ENCODE data around the gene DOCK4. TPM values are rescaled to one million over a fixed set of nuclear protein-coding genes. Genes with fewer than 3 reads are reported as not detected.

The DOCK4 gene
- total RNA-seq, 1 donor from 2014 or later = 100 TPM

DNA sequence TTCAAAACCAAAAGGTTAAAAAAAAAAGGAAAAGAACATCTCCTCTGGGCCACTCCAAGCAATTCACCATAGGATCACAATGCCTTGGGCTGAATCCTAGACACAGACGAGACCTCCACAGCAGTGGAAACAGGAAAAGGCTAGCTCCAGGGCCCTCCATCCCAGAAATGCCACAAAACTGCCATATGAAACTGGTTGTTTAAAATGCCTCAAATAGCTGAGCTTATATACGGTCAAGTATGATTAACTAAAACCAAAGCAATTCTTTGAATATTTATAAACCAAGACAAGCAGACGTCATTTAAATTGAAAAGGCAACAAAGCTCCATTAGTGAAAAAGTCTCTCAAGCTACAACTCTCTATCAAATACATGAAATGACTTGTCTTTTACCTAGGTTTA, 63.1 kb downstream of the DOCK4 start:
- Histone ChIP-seq H3K27me3 (no peaks in the 10 kb centered on the region), H3K27ac (no peak overlapping the region), H3K4me1 (peaks cover 26% of the 10 kb centered on the region), H3K4me3 (no peak overlapping the region), H3K9me3 (no peaks in the 10 kb centered on the region), H3K36me3 (no peaks in the 10 kb centered on the region)
- intact Hi-C loops (cut with DNase I) = no loop called here
- no peak for ATAC-seq
- no peak for DNase-seq
- TF ChIP-seq, protein P1, sequence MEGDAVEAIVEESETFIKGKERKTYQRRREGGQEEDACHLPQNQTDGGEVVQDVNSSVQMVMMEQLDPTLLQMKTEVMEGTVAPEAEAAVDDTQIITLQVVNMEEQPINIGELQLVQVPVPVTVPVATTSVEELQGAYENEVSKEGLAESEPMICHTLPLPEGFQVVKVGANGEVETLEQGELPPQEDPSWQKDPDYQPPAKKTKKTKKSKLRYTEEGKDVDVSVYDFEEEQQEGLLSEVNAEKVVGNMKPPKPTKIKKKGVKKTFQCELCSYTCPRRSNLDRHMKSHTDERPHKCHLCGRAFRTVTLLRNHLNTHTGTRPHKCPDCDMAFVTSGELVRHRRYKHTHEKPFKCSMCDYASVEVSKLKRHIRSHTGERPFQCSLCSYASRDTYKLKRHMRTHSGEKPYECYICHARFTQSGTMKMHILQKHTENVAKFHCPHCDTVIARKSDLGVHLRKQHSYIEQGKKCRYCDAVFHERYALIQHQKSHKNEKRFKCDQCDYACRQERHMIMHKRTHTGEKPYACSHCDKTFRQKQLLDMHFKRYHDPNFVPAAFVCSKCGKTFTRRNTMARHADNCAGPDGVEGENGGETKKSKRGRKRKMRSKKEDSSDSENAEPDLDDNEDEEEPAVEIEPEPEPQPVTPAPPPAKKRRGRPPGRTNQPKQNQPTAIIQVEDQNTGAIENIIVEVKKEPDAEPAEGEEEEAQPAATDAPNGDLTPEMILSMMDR (IDR thresholded peaks at IDR 0.05) = no peak

DNA sequence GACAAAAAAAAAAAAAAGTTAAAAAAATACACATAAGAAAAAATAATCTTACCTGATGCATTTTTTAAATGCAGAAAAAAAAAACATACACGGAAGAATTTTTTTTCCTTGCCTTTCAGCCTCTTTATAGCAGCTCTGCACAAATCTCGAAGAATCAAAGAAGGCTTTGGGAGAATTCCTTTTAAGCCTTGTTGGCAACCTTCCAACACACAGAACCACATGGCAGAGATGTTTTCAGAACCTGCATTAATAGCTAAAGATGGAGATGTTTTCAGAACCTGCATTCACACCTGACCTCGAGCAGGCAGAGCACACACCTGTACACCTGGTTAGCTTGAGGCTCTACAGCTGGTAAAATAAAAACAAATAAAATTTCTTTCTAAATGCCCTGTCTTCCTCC, 65.6 kb downstream of the DOCK4 start:
- Histone ChIP-seq H3K27ac (no peak overlapping the region), H3K27me3 (no peaks in the 10 kb centered on the region), H3K36me3 (no peaks in the 10 kb centered on the region), H3K4me3 (no peak overlapping the region), H3K4me1 (peaks cover 26% of the 10 kb centered on the region), H3K9me3 (no peaks in the 10 kb centered on the region)
- TF ChIP-seq, protein P1 (IDR thresholded peaks at IDR 0.05) = no peak
- no peak for DNase-seq
- intact Hi-C loops (cut with DNase I) = no loop called here
- ATAC-seq = no peak

DNA sequence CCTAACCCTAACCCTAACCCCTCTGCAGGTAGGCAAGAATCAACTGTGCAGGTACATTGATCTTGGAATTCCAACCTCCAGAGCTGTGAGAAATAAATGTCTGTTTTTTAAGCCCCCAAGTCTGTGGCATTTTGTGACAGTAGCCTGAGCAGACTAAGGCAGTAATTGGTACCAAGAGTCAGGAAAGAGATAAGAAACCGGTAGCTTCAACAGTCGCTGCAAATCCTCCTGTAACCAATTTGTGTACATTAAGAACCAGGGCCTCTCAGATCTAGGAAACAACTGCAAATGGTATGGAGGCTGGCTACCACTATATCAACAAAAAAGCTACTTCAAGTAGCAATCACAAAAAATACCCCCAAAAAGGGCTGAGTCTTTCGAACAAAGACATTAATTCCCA, 67.3 kb downstream of the DOCK4 start:
- Histone ChIP-seq H3K4me3 (no peak overlapping the region), H3K4me1 (peaks cover 12% of the 10 kb centered on the region), H3K9me3 (no peaks in the 10 kb centered on the region), H3K27me3 (no peaks in the 10 kb centered on the region), H3K27ac (no peak overlapping the region), H3K36me3 (no peaks in the 10 kb centered on the region)
- ATAC-seq (no peak), DNase-seq (no peak)
- intact Hi-C loops (cut with DNase I) = no loop called here
- TF ChIP-seq, protein P1 (IDR thresholded peaks at IDR 0.05) = no peak

DNA sequence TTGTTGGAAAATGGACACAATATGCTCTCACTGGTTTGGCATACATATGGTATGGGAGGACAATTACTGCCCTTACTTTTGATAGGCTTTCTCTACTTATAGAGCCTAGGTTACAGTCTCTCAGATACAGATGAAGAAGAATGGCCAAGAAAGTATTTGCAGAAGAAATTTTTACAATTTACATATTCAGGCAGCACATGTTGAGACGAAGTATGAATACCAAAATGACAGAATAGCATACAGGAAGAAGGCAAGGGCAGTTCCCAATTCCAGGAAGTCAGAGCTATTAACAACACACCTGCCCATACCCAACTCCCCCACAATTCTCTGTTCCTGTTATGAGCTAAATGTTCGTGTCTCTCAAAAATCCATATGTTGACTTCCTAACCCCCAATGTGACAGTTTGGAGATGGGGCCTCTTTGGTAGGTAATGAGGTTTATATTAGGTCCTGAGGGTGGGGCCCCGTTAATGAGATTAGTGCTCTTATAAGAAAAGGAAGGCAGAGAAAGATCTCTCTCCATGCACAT, 67.8 kb downstream of the DOCK4 start:
- no peak overlapping the region for H3K27ac ChIP-seq
- no peaks in the 10 kb centered on the region for H3K27me3 ChIP-seq
- intact Hi-C loops (cut with DNase I) = no loop called here
- TF ChIP-seq, protein P1 (IDR thresholded peaks at IDR 0.05) = no peak
- ATAC-seq (no peak), DNase-seq (no peak)
- H3K36me3 ChIP-seq = no peaks in the 10 kb centered on the region
- no peak overlapping the region for H3K4me3 ChIP-seq
- H3K9me3 ChIP-seq = no peaks in the 10 kb centered on the region
- peaks cover 15% of the 10 kb centered on the region for H3K4me1 ChIP-seq

DNA sequence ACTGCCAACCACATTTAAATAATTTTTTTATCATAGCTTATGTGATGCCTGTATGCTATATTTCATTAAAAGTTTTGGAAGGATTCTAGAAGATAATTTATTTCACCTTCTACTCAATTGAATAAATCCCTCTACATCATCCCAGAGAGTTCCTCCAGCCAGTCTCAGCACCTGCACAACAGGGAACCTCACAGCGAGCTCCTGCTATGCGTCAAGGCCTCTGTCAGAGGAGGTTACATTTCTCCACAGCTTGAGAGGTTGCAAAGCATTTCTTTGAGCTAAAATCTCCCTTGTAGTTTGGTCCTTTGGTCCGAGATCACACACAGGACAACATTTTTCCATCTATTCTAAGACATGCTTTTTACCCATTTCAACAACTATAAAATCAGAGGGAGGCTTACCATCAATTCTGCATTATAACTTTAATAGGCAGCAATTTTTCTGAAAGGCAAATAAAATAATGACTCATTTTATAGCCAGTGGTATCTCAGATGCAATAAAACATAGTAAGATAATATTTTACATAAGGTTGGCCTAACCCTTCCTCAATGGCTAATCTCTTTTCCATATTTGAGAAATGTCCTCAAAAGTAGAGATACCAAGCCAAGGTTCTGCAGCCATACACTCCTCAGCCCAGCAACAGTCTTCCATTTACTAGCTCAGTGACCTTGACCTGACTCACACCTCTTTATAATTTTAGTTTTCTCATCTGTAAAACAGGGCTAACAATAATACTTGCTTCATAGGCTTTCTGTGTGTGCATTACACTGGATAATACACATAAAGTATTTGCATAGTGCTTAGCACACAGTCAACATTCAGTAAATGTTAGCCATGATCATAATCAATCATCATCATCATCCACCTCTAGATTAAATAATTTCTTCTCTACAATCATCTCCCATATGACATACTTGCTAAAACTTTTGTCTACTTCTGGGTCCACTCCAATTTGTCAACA, 68.8 kb downstream of the DOCK4 start:
- H3K4me3 ChIP-seq = no peak overlapping the region
- H3K27ac ChIP-seq = no peak overlapping the region
- ATAC-seq (no peak), DNase-seq (no peak)
- H3K4me1 ChIP-seq = peaks cover 24% of the 10 kb centered on the region
- H3K27me3 ChIP-seq = no peaks in the 10 kb centered on the region
- TF ChIP-seq, protein P1 (IDR thresholded peaks at IDR 0.05) = no peak
- no peaks in the 10 kb centered on the region for H3K36me3 ChIP-seq
- H3K9me3 ChIP-seq = no peaks in the 10 kb centered on the region
- intact Hi-C loops (cut with DNase I) = no loop called here

All from upper lobe of right lung (tissue), 1 donor.